Osteoblast (primary cell): ENCODE results near the gene BCL2L15. TPM values are rescaled to one million over a fixed set of nuclear protein-coding genes. Genes with fewer than 3 reads are reported as not detected.

Experiments
- DNase-seq: peaks from one replicate; pipeline ENCODE4 v3.0.0; 2011; ENCODE audit warnings: low spot score, mixed read lengths; ENCODE audit not compliant: insufficient read length; ENCODE audit errors: missing footprints
- H2AFZ ChIP-seq: 2 replicates; pipeline ENCODE4 v1.6.0; 2011; ENCODE audit warnings: mild to moderate bottlenecking, low read length
- H3K27ac ChIP-seq: 2 replicates; pipeline ENCODE4 v1.5.1; 2011; ENCODE audit warnings: mild to moderate bottlenecking, low read depth, low read length, moderate library complexity
- H3K27me3 ChIP-seq: 2 replicates; pipeline ENCODE4 v1.6.0; 2012; ENCODE audit warnings: mild to moderate bottlenecking, control low read depth, inconsistent platforms, low read length, moderate library complexity; ENCODE audit not compliant: insufficient read depth
- H3K36me3 ChIP-seq: 2 replicates; pipeline ENCODE4 v1.5.1; 2011; ENCODE audit warnings: mild to moderate bottlenecking, low read length, control low read depth, moderate library complexity; ENCODE audit not compliant: insufficient read depth
- H3K4me1 ChIP-seq: 2 replicates; pipeline ENCODE4 v1.5.1; 2011; ENCODE audit warnings: mild to moderate bottlenecking, low read length, control low read depth, moderate library complexity; ENCODE audit not compliant: insufficient read depth
- H3K4me2 ChIP-seq: 2 replicates; pipeline ENCODE4 v1.6.0; 2011; ENCODE audit warnings: mild to moderate bottlenecking, low read length; ENCODE audit not compliant: insufficient read depth
- H3K4me3 ChIP-seq: fragments of 200-600 bp; sonication (generic); 3 replicates; pipeline ENCODE4 v1.5.1; 2012; ENCODE audit warnings: mild to moderate bottlenecking, low read length, inconsistent platforms; ENCODE audit not compliant: insufficient read depth
- H3K79me2 ChIP-seq: 2 replicates; pipeline ENCODE4 v1.6.0; 2012; ENCODE audit warnings: mild to moderate bottlenecking, low read length, control low read depth, inconsistent platforms; ENCODE audit not compliant: insufficient read depth
- H3K9me3 ChIP-seq: 2 replicates; pipeline ENCODE4 v1.5.1; 2011; ENCODE audit warnings: low read depth, low read length, control low read depth
- H4K20me1 ChIP-seq: 2 replicates; pipeline ENCODE4 v1.6.0; 2012; ENCODE audit warnings: mild to moderate bottlenecking, low read length, control low read depth; ENCODE audit not compliant: insufficient read depth
- total RNA-seq: library from RNA; depleted of rRNA; stranded (reverse); fragments of >200 nt; gene quantifications from 2 replicates; pipeline ENCODE4 v1.2.3, GENCODE V29; 2012
- TF ChIP-seq, protein P1 (sequence below): IDR thresholded peaks from 2 replicates; pipeline ENCODE4 v1.5.1; 2011; ENCODE audit warnings: mild to moderate bottlenecking, low read depth, low read length, moderate library complexity; ENCODE audit errors: extremely low read depth

BCL2L15 gene
- total RNA-seq, 1 donor: 0.36 TPM

DNA sequence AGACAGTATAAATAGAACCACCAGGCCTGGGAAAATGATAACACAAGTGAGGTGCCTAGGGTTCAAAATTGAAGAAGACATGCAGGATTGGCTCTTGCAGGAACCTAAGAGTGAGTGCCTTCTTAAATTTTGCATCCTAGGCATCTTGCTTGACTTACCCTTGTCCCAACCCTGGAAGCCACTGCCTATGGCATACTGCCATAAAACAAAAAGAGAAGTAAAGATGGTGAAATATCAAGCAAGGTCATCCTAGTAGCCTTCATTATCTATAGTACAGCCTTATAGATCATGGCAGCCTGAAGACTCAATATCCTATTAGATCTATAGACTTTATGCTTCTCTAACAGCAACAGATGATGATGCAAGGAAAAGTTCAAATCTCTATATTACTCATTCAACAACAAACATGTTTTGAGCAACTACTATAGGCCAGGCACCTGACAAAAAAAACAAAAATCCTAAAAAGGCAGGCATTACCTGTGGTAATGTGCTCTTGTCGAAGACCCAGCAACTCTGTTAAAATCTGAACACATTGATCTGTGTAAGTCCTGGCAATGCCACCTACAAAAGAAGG, 10.9 kb upstream of the BCL2L15 start:
- Histone ChIP-seq H4K20me1 (no peaks in the 10 kb centered on the region), H3K27me3 (no peaks in the 10 kb centered on the region), H3K79me2 (peaks cover 16% of the 10 kb centered on the region), H3K4me3 (no peak overlapping the region), H3K27ac (no peak overlapping the region), H2AFZ (no peak overlapping the region), H3K4me2 (no peak overlapping the region), H3K9me3 (no peaks in the 10 kb centered on the region), H3K36me3 (peaks cover 58% of the 10 kb centered on the region), H3K4me1 (peaks cover 5% of the 10 kb centered on the region)
- TF ChIP-seq, protein P1, sequence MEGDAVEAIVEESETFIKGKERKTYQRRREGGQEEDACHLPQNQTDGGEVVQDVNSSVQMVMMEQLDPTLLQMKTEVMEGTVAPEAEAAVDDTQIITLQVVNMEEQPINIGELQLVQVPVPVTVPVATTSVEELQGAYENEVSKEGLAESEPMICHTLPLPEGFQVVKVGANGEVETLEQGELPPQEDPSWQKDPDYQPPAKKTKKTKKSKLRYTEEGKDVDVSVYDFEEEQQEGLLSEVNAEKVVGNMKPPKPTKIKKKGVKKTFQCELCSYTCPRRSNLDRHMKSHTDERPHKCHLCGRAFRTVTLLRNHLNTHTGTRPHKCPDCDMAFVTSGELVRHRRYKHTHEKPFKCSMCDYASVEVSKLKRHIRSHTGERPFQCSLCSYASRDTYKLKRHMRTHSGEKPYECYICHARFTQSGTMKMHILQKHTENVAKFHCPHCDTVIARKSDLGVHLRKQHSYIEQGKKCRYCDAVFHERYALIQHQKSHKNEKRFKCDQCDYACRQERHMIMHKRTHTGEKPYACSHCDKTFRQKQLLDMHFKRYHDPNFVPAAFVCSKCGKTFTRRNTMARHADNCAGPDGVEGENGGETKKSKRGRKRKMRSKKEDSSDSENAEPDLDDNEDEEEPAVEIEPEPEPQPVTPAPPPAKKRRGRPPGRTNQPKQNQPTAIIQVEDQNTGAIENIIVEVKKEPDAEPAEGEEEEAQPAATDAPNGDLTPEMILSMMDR: no peak
- no peak for DNase-seq

DNA sequence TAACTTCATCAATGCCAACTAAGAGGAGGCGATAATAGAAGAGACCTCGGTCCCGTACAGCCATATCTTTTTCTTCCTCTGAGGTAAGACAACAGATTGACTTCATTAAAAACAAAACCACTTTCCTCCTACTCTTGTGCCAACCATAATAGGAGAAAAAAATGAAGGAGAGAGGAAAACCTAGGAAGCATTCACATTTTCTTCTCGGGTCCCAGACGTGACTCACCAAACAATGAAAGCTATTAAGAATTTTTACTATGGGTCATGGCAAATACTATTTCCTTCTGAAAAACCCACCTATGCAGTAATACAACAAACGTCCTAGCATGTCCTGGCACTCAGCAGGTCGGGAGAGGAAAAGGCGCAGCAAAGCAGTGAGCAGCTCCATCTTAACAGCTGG, 8.6 kb upstream of the BCL2L15 start:
- Histone ChIP-seq H3K9me3 (no peaks in the 10 kb centered on the region), H3K27ac (no peak overlapping the region), H3K4me1 (peaks cover 3% of the 10 kb centered on the region), H2AFZ (no peak overlapping the region), H3K4me3 (no peak overlapping the region), H3K4me2 (no peak overlapping the region), H3K27me3 (no peaks in the 10 kb centered on the region), H4K20me1 (no peaks in the 10 kb centered on the region), H3K36me3 (peaks cover 54% of the 10 kb centered on the region), H3K79me2 (no peaks in the 10 kb centered on the region)
- DNase-seq: no peak
- TF ChIP-seq, protein P1: no peak

DNA sequence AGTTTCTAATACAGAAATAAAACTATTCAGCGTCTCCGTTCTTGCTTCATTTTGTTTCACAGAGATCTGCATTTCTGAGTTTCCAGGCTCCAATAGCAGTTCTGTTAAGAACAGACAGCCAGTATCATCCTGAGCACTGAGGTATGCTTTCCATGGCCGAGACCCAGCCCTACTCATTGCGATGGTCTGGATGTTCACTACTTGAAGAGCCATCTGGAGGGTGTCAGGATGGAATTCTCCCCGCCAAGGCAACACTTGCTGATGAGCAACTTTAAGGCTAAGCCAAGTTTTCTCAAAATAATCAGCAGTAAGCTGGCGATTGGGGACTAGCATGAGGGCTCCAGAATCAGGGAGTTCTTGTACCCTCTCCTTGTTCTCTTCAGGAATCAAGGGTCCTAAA, 7.7 kb upstream of the BCL2L15 start:
- TF ChIP-seq, protein P1: no peak
- peaks cover 3% of the 10 kb centered on the region for H3K4me1 ChIP-seq
- no peaks in the 10 kb centered on the region for H3K9me3 ChIP-seq
- peaks cover 47% of the 10 kb centered on the region for H3K36me3 ChIP-seq
- H2AFZ ChIP-seq: no peak overlapping the region
- no peaks in the 10 kb centered on the region for H4K20me1 ChIP-seq
- no peak overlapping the region for H3K27ac ChIP-seq
- no peaks in the 10 kb centered on the region for H3K27me3 ChIP-seq
- H3K4me2 ChIP-seq: no peak overlapping the region
- no peak for DNase-seq
- H3K4me3 ChIP-seq: no peak overlapping the region
- H3K79me2 ChIP-seq: no peaks in the 10 kb centered on the region

DNA sequence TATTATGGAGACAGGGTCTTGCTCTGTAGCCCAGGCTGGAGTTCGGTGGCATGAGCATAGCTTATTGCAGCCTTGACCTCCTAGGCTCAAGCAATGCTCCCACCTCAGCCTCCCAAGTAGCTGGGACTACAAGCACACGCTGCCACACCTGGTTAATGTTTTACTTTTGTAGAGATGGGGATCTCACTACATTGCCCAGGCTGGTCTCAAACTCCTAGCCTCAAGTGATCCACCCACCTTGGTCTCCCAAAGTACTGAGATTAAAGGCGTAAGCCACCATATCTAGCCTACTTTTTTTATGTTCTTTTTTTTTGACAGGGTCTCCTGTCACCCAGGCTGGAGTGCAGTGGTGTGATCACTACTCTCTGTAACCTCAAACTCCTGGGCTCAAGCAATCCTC, 5.9 kb upstream of the BCL2L15 start:
- Histone ChIP-seq H3K27me3 (no peaks in the 10 kb centered on the region), H3K4me1 (peaks cover 3% of the 10 kb centered on the region), H4K20me1 (no peaks in the 10 kb centered on the region), H3K9me3 (no peaks in the 10 kb centered on the region), H3K4me3 (no peak overlapping the region), H3K4me2 (no peak overlapping the region), H3K27ac (no peak overlapping the region), H3K36me3 (peaks cover 35% of the 10 kb centered on the region), H3K79me2 (no peaks in the 10 kb centered on the region), H2AFZ (no peak overlapping the region)
- TF ChIP-seq, protein P1: no peak
- DNase-seq: no peak
